Adrenal gland (tissue), 12 donors: ENCODE results near the gene ANKS1A. TPM values are rescaled to one million over a fixed set of nuclear protein-coding genes. Genes with fewer than 3 reads are reported as not detected.

Experiments
- DNase-seq, 7 donors: peaks; one replicate each; pipeline ENCODE4 v3.0.0-alpha.2; 2019 to 2020
- H3K27ac ChIP-seq, 5 donors: fragments of 200-600 bp; sonication (generic) in 4 of 5; 1 replicate in 3 of 5; 2 replicates in 2 of 5; pipeline versions ENCODE4 v1.5.1 to v1.8.0; 2016 to 2020; ENCODE audit warnings: mild to moderate bottlenecking in 1 of 5
- H3K27me3 ChIP-seq: fragments of 200-600 bp; 2 replicates; pipeline ENCODE4 v1.8.0; 2021
- H3K36me3 ChIP-seq, 2 donors: fragments of 200-600 bp; replicated peaks in 1 of 2; 1 replicate in 1 of 2; 2 replicates in 1 of 2; pipeline versions ENCODE4 v1.5.1 to v1.8.0; 2018 to 2022
- H3K4me1 ChIP-seq, 2 donors: fragments of 200-600 bp; replicated peaks in 1 of 2; 1 replicate in 1 of 2; 2 replicates in 1 of 2; pipeline versions ENCODE4 v1.5.1 to v1.8.0; 2018 to 2021
- H3K4me3 ChIP-seq, 4 donors: fragments of 200-600 bp; sonication (generic) in 3 of 4; one replicate each; pipeline ENCODE4 v1.5.1; 2016 to 2018
- H3K9me3 ChIP-seq, 3 donors: fragments of 200-600 bp; sonication (generic) in 1 of 3; replicated peaks in 1 of 3; 1 replicate in 2 of 3; 2 replicates in 1 of 3; pipeline versions ENCODE4 v1.5.1 to v1.8.0; 2016 to 2021
- CTCF ChIP-seq, 6 experiments: fragments of 450-650 bp in 4 of 6; fragments of 200-600 bp in 2 of 6; sonication (generic) in 1 of 6; IDR thresholded peaks; 1 replicate in 5 of 6; 2 replicates in 1 of 6; pipeline versions ENCODE4 v1.5.1 to v1.8.0; 2016 to 2021; ENCODE audit warnings: antibody characterized with exemption in 6 of 6, mild to moderate bottlenecking in 2 of 6, moderate library complexity in 1 of 6
- POLR2A ChIP-seq, 2 donors: fragments of 450-650 bp; IDR thresholded peaks; one replicate each; pipeline ENCODE4 v1.6.1; 2017; ENCODE audit warnings: antibody characterized with exemption in 2 of 2, mild to moderate bottlenecking in 2 of 2, moderate library complexity in 1 of 2
- WGBS, 4 donors: extraction: QIAGEN DNeasy Blood & Tissue Kit in 2 of 4; methylation state at CpG; one replicate each; pipeline versions ENCODE4 v1.1.5 to v1.1.7; 2013 to 2017; 5-methylcytosine and 5-hydroxymethylcytosine counted together
- intact Hi-C, 2 donors: fragments of 100-400 bp; cut with DNase I; formaldehyde crosslinking; loops; one replicate each; pipeline versions ENCODE4 v1.14.1 to v1.15.0; 2022 to 2023
- polyA plus RNA-seq, 3 donors: library from polyadenylated mRNA; stranded (reverse); fragments of 200-250 nt in 2 of 3; fragments of 350-450 nt in 1 of 3; fragmentation: Illumina TruSeq in 1 of 3; extraction: RNeasy Lipid Tissue Mini Kit (QIAGEN cat#74804) in 1 of 3; gene quantifications; one replicate each; pipeline ENCODE4 v1.2.3, GENCODE V29; 2013 to 2014
- total RNA-seq, 9 donors: library from RNA; depleted of rRNA in 4 of 9; stranded (reverse); fragments of >200 nt in 4 of 9; fragments of 120-200 nt in 1 of 9; fragmentation: NEBNext Ultra II Directional in 1 of 9; extraction: Animal tissue kit (Norgen Biotek cat#: 25700) in 1 of 9; gene quantifications; one replicate each; pipeline versions ENCODE4 v1.1.0 to v1.2.4, GENCODE V29; 2013 to 2023
- donor health status: healthy with polysubstance abuse.
- donor health status: Bipolar disorder and iron deficiency.
- donor health status: DM: yes; HTN: yes; CAD: no.
- donor health status: DM: no; HTN: no; CAD: no.
- donor health status: DM: no; HTN: no; CAD: no.
- donor health status: DM: yes; HTN: yes; CAD: no.

Gene ANKS1A
- total and polyA plus RNA-seq, 12 donors = 11.7 to 68.0 (median 42.4) TPM

DNA sequence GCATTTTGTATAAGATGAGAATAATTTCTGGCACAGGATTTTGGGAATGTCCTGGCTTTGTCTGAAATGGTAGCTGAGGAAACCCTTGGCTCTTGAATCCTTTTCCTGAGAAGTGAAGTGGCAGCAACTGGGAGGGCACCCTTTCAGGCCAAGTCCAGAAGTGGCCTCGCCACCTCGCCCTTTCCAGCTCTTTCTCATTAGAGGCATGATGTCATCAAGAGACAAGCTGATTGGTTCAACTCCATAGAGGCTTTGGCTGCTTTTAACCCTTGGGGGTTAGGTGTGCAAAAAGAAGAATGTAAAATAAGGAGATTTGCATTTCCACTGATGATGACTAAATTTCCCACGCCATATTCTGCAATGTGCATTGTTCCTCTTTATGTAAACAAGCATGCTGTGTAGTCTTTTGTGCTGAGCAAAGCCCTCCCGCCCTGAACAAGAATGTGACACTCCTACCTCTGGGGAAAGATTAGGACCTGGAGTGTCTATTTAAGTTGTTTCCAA, 135.5 kb downstream of the ANKS1A start:
- Histone ChIP-seq H3K4me1 (peaks cover 55 to 74% of the 10 kb centered on the region in 2 donors), H3K4me3 (no peak overlapping the region), H3K27ac (peak overlapping the region in 4 of 5 donors; percentile 1 to 63 (median 32)), H3K27me3 (no peaks in the 10 kb centered on the region), H3K9me3 (no peaks in the 10 kb centered on the region), H3K36me3 (peaks cover 0 to 4% of the 10 kb centered on the region in 2 donors)
- intact Hi-C loops = no loop called here
- peak in 6 of 7 donors; percentile 57 to 85 (median 72) for DNase-seq
- TF ChIP-seq POLR2A (IDR thresholded peaks at IDR 0.05) (peak in 1 of 2 donors; percentile 24), CTCF (IDR thresholded peaks at IDR 0.05) (peak in 2 of 6 experiments; percentile 5 to 26)
- WGBS, 4 donors = 30 to 39% (median 33%) methylated on average over 4 of the region's 4 CpGs

DNA sequence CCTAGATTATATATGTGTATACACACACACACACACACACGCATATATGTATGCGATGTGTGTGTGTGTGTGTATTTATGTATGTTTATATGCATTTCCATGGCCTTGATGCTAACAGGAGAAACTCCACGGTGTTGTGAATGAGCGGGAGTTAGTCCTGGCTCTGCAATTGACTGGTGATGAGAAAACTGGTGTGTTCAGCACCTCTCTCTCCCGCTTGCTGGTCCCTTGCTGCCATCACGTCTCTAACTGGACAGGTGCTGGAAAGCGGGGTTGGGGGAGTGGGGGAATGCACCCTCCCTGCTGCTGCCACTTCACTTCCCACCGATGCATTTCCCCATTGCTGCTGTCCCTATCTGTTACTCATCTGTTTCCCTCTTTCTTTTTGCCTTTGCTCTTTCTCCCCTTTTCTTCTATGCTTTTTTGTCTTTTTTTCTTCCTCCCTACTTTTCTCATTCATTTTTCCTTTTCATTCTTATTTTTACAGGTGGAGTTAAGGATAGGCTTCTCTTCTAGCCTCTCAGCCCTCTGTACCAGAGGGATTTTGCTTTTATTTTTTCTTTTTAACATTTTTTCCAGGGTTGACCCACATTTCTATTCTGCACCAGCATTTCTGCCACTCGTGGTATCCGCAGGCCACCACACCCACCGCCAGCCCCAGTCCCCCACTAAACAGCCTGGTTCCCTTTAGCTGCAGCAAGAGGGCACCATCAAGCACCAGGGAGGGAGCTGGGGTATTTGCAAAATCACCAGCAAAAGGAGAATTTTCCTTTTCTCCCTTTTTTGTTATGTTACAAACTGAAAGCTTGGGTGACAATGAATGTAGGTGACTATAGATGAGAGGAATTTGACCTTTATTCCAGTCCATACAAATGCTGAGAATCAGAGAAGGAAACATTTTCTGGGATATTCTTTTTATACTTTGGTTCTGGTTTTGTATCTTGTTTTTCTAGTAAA, 136.5 kb downstream of the ANKS1A start:
- Histone ChIP-seq H3K27me3 (no peaks in the 10 kb centered on the region), H3K4me3 (no peak overlapping the region), H3K27ac (peak overlapping the region in 3 of 5 donors; percentile 7 to 63 (median 57)), H3K36me3 (peaks cover 0 to 4% of the 10 kb centered on the region in 2 donors), H3K9me3 (no peaks in the 10 kb centered on the region), H3K4me1 (peaks cover 46 to 71% of the 10 kb centered on the region in 2 donors)
- WGBS, 4 donors = 68 to 74% (median 71%) methylated on average over 11 of the region's 11 CpGs
- intact Hi-C loops = no loop called here
- TF ChIP-seq CTCF (IDR thresholded peaks at IDR 0.05) = peak in 3 of 6 experiments; percentile 11 to 33 (median 14)
- TF ChIP-seq POLR2A (IDR thresholded peaks at IDR 0.05) = no peak
- peak in 2 of 7 donors; percentile 27 to 52 for DNase-seq

DNA sequence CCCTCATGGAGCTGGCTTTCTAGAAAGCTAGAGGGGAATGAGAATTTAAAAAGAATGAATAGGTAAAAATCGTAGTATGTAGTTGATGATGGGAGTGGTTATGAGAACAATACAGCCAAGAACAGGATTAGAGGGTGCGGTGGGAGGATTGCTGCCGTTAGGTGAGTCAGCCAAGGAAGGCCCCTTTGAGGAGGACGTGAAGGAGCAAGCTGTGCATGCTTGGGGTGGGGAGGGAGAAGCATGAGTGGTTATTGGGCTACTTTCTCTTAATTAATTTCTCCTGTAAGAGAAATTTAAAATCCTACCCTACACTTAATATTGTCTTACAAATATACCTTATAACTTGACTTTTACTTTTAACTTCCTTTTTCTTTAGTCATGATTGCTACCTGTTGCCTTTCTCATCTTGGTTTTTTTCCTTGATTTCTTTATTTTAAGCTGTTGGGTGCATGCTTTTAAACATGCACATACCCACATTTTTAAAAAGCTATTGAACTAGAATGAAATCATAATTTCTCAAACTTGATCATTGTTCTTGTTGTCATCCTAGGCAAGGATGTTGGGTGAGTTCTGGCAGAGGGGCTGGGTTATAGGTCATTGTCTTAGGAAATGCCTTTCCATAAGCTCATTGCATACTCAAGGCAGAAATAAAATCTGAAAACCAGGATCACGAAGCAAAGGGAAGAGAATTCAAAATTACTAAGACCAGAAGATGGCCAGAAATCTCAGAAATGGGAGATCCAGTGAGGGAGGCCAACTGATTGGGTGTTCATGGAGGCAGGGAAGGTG, 137.6 kb downstream of the ANKS1A start:
- H3K27ac ChIP-seq = peak overlapping the region in 3 of 5 donors; percentile 7 to 63 (median 54)
- 60 to 81% (median 75%) methylated on average over 5 of the region's 5 CpGs for WGBS, 4 donors

More for the DNA sequence above, 137.6 kb downstream of the ANKS1A start:
- DNase-seq = peak in 1 of 7 donors; percentile 46
- H3K36me3 ChIP-seq = peaks cover 0 to 13% of the 10 kb centered on the region in 2 donors
- H3K27me3 ChIP-seq = no peaks in the 10 kb centered on the region
- intact Hi-C loops = no loop called here
- peaks cover 35 to 62% of the 10 kb centered on the region in 2 donors for H3K4me1 ChIP-seq
- no peak overlapping the region for H3K4me3 ChIP-seq
- TF ChIP-seq POLR2A (IDR thresholded peaks at IDR 0.05) (no peak), CTCF (IDR thresholded peaks at IDR 0.05) (no peak)
- H3K9me3 ChIP-seq = no peaks in the 10 kb centered on the region
